Measurements from ENCODE around the gene AIP.

AIP gene

DNA sequence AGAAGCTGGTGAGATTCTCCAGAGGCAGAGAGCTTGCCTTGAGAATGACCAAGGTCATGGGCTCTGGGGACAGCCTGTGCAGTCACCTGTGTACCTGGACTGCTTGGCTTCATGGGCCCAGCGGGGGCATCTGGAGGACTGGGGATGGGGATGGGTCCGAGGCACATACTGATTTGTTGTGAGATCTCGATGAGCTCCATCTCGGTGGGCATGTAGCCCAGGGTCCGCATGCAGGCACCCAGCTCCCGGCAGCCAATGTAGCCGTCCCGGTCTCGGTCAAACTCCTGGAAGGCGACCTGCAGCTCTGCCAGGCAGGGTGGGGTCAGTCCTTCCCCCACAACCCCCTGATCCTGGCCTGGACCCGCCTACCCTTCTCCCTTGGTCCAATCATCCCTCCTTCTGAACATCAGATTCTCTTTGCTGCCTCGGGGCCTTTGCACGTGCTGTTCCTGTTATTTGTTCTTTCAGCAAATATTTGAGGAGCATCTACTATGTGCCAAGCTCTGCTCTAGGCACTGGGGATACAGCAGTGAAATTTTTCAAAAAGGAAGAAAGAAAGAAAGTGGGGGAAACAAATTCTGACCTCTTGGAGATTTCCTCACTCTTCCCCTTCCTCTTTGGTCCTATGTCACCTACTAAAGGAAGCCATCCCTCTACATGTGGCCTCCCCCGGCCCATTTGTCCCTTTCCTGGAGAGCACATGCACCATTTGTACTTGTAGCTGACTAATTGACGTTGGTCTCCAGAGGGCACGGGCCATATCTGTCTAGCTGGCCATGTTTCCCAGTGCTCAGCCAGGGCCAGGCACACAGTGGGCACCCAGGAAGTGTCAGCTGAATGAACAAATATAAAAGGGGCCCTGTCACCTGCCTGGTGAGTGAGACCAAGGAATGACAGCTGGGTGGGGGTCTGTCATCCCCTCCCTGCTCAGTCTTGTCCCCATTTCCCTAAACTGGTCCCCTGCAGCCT, 38.3 kb downstream of the AIP start:
- H3K36me3 ChIP-seq (ENCODE audit: control insufficient read depth in 2 of 2, insufficient read depth in 1 of 2, low read length in 2 of 2): no peaks in the 10 kb centered on the region
- TF ChIP-seq ZNF341 (tag by site-specific recombination; IDR thresholded peaks at IDR 0.05; ENCODE audit: low read depth): no peak
- TF ChIP-seq ZNF623 (tag by site-specific recombination; IDR thresholded peaks at IDR 0.05): peak; percentile 97
- POLR2A ChIA-PET: interaction anchor here (0.6 kb wide), 1 partner anchor 178 kb away, joined by 6 read pairs; no protein-coding TSS in a partner anchor
- H3K4me1 ChIP-seq (ENCODE audit: control insufficient read depth, insufficient read depth, low read length): no peaks in the 10 kb centered on the region
- H3K27ac ChIP-seq (ENCODE audit: extremely low read depth, low read depth, low read length): no peak overlapping the region
- no peak overlapping the region for H3K4me3 ChIP-seq (ENCODE audit: low read depth, low read length)
- CTCF ChIA-PET: no interaction called here
- no peaks in the 10 kb centered on the region for H3K9me3 ChIP-seq (ENCODE audit: control insufficient read depth, insufficient read depth, low read depth, low read length)

GRCh38 chr11:67521924-67522323, 39.1 kb downstream of the AIP start:
- TF ChIP-seq ZNF580 (tag by site-specific recombination; IDR thresholded peaks at IDR 0.05) (no peak), OVOL3 (tag by site-specific recombination; IDR thresholded peaks at IDR 0.05) (no peak), ZNF266 (tag by site-specific recombination; IDR thresholded peaks at IDR 0.05; ENCODE audit: low read depth) (no peak), ZNF776 (tag by site-specific recombination; IDR thresholded peaks at IDR 0.05; ENCODE audit: borderline replicate concordance) (no peak), ZNF830 (tag by site-specific recombination; IDR thresholded peaks at IDR 0.05; ENCODE audit: low read depth) (no peak), SP3 (tag by site-specific recombination; IDR thresholded peaks at IDR 0.05) (no peak)
- Histone ChIP-seq H3K27ac (ENCODE audit: extremely low read depth, low read depth, low read length) (no peak overlapping the region), H3K36me3 (ENCODE audit: control insufficient read depth in 2 of 2, insufficient read depth in 1 of 2, low read length in 2 of 2) (no peaks in the 10 kb centered on the region), H3K4me1 (ENCODE audit: control insufficient read depth, insufficient read depth, low read length) (no peaks in the 10 kb centered on the region), H3K4me3 (ENCODE audit: low read depth, low read length) (no peak overlapping the region), H3K9me3 (ENCODE audit: control insufficient read depth, insufficient read depth, low read depth, low read length) (no peaks in the 10 kb centered on the region)
- POLR2A ChIA-PET: interaction anchor here (0.6 kb wide), 1 partner anchor 179 kb away, joined by 6 read pairs; no protein-coding TSS in a partner anchor
- CTCF ChIA-PET: no interaction called here

DNA sequence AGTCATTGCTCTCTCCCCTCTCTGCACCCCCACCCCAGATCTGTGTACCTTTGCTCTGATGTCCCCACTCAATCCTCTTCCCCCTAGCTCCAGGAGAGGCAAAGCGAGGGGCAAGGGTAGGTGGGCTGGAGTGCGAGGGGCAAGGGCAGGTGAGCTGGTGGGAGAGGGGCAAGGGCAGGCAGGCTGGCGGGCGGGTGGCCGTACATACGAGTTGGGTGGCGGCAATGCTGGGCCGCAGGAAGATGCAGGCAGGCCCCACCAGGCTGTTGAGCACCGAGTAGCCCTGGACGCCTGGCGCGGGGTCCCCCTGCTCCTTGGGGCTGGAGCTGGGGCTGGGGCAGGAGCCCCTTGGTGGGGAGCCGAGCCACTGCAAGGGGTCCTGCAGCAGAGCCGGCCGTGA, 39.5 kb downstream of the AIP start:
- no peaks in the 10 kb centered on the region for H3K9me3 ChIP-seq (ENCODE audit: control insufficient read depth, insufficient read depth, low read depth, low read length)
- no peak overlapping the region for H3K4me3 ChIP-seq (ENCODE audit: low read depth, low read length)
- TF ChIP-seq KLF1 (tag by site-specific recombination; IDR thresholded peaks at IDR 0.05) (no peak), ZNF560 (tag by site-specific recombination; IDR thresholded peaks at IDR 0.05; ENCODE audit: borderline replicate concordance) (no peak), OVOL3 (tag by site-specific recombination; IDR thresholded peaks at IDR 0.05) (no peak), GLIS2 (tag by site-specific recombination; IDR thresholded peaks at IDR 0.05) (no peak), RBAK (tag by site-specific recombination; IDR thresholded peaks at IDR 0.05) (no peak), ZNF701 (tag by site-specific recombination; IDR thresholded peaks at IDR 0.05) (no peak), ZNF23 (tag by site-specific recombination; IDR thresholded peaks at IDR 0.05; ENCODE audit: borderline replicate concordance) (no peak), MEIS1 (CRISPR knock-in tag; IDR thresholded peaks at IDR 0.05; ENCODE audit: borderline replicate concordance) (no peak), ZNF148 (tag by site-specific recombination; IDR thresholded peaks at IDR 0.05; ENCODE audit: borderline replicate concordance) (no peak), ZNF184 (tag by site-specific recombination; IDR thresholded peaks at IDR 0.05) (no peak), KLF16 (tag by site-specific recombination; IDR thresholded peaks at IDR 0.05) (no peak), ZNF654 (tag by site-specific recombination; IDR thresholded peaks at IDR 0.05; ENCODE audit: low read depth) (no peak), TRIM28 (IDR thresholded peaks at IDR 0.05; ENCODE audit: borderline replicate concordance, low read length) (no peak), REPIN1 (tag by site-specific recombination; IDR thresholded peaks at IDR 0.05; ENCODE audit: low read depth) (no peak), ZNF776 (tag by site-specific recombination; IDR thresholded peaks at IDR 0.05; ENCODE audit: borderline replicate concordance) (no peak)
- TF ChIP-seq, protein P1, sequence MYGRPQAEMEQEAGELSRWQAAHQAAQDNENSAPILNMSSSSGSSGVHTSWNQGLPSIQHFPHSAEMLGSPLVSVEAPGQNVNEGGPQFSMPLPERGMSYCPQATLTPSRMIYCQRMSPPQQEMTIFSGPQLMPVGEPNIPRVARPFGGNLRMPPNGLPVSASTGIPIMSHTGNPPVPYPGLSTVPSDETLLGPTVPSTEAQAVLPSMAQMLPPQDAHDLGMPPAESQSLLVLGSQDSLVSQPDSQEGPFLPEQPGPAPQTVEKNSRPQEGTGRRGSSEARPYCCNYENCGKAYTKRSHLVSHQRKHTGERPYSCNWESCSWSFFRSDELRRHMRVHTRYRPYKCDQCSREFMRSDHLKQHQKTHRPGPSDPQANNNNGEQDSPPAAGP (tag by site-specific recombination; IDR thresholded peaks at IDR 0.05): no peak
- TF ChIP-seq, protein P2, sequence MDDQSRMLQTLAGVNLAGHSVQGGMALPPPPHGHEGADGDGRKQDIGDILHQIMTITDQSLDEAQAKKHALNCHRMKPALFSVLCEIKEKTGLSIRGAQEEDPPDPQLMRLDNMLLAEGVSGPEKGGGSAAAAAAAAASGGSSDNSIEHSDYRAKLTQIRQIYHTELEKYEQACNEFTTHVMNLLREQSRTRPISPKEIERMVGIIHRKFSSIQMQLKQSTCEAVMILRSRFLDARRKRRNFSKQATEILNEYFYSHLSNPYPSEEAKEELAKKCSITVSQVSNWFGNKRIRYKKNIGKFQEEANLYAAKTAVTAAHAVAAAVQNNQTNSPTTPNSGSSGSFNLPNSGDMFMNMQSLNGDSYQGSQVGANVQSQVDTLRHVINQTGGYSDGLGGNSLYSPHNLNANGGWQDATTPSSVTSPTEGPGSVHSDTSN (CRISPR knock-in tag; IDR thresholded peaks at IDR 0.05): no peak
- ChIA-PET POLR2A (no interaction called here), CTCF (no interaction called here)
- no peaks in the 10 kb centered on the region for H3K4me1 ChIP-seq (ENCODE audit: control insufficient read depth, insufficient read depth, low read length)
- H3K27ac ChIP-seq (ENCODE audit: extremely low read depth, low read depth, low read length): no peak overlapping the region
- no peaks in the 10 kb centered on the region for H3K36me3 ChIP-seq (ENCODE audit: control insufficient read depth in 2 of 2, insufficient read depth in 1 of 2, low read length in 2 of 2)

Data from HEK293 (cell line).